ENCODE results near the gene FAM171A1.

FAM171A1 gene

GRCh38 chr10:15373199-15373598 is 2.1 kb upstream of the FAM171A1 start:
- no peak for DNase-seq

DNA sequence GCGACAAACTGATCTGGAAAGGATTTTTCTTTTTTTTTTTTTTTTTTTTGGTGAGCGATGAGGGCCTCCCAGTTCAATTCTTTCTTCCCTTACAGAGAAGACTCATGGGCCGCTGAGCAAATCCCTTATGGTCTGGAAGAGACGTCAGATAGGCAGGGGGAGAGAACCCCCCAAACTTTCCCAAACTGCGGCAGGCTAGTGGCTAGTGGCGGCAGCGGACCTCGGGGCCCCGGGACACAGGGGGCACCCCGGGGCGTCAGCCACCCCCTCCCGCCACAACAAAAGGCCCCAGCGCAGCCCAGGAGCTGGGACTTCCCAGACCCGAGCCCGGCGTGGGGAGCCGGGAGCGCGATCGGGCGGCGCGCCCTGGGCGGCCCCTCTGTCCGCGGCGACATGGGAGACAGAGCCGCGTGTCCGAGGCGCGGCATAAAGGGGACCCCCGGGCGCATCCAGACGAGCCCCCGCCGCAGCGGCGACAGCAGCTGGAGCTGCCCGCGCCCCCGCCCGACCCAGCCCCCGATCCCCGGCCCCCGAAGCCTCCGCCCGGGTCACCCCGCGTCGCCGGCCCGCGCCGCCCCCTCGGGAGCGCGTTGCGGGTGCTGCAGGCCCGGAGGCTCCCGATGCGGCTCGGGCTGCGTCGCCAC is 755 bp downstream of the FAM171A1 start:
- peak; percentile 14 for DNase-seq

DNA sequence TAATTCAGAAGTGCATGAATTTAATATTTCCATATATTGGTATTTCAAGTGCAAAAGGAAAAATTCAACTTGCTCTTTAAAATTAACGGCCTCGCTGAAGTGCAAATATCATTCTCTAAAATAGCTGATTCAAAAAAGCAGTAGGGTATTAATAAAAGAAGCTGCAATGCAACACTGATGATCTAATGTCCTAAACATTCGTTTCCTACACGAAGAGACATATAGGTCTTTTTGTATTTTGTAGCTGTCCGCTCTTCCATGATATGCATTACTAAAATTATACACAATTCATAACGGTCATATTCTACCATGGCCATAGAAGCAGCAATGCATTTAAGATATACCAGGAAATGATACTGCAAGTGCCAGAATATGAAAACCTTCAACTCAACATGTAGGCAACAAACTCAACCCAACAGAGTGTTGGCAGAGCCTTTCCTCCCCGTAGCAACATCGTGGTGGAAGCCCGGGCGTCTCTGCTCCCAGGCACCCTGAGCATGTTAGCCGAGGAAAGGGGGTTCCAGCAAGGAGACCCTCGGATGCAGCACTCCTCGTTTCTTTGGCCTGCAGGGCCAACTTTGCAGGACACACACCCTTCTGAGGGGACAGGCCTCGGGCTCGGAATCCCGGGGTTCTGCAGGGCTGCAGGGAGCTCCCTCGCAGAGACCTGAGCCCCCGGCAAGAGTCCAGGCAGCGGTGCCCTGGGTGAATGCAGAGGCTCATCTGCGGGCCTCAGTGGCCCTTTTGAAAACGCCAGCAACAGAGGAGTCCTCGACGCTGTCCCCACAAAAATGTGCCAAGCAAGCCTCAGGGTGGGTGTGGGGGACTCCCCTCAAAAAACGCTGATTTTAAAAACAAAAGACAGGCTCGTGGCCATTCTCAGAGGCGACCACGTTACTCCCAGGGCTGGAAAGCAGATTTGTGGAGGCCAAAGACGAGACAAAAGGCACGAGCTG is 1.6 kb downstream of the FAM171A1 start:
- no peak for DNase-seq

DNA sequence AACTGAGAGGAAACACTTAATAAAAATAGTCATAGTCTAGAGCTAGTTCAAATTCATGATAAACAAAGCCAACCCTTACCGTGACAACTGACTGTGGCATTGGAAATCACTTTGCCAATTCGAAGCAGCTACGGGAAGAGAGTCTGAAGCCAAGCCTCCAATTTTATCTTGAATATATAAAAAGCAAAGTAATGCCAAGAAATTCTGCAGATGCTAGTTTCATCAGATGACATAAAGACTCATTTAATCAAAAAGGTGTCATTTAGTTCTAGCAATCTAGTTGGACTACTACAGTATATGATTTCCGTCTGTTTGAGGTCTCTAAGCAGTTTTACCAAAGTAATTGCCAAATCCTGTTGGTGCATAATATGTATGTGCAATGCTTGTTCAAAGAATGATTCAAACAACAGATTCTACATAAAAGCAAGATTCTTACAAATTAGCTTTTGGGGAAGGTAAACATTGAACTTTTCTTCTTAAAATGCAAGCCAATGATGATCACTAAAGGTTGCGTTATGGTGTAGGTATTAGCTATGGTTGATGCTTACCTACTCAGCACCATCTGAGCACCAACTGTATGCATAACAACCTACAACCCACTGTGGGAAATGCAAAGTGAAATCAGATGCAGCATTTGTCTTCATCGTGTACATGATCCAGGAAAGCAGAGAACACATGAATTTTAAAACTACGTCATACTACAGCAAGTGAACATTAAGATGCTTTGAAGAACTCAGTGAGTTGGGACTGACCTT is 2.8 kb downstream of the FAM171A1 start:
- no peak for DNase-seq

DNA sequence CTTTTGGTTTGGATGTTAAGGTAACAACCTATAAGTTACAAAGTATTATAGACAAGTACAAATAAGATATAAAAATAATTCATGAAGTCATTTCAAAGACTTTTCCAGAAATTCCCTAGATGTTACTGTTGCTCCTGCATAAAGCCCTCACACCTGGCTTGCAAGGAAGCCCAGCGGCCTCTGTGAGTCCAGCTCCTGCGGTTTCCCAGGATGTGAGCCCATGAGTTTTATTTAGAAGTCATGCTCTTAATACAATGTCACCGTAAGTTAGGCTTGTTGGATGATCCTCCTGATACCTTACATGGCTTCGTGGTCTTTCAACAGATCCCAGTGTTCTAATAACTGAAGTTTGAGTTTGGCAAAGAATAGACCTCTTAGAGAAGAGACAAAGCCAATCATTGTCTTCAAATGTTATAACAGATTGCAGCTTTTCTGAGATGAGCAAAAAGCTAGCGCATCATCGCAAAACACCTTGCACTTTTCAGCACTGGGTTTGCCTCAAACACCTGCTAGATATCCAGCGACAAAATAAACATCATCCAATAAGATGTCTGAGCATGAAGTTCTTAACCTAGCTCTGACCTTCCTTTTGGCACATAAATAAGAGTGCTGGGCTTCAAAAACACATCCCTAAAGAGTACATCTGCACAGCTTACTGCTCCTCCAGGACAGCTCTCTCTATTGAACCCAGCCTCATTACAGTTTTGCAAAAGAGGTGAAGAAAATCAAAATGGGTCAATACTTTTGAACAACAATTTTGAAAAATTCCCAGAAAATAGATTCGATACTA is 3.6 kb downstream of the FAM171A1 start:
- no peak for DNase-seq

DNA sequence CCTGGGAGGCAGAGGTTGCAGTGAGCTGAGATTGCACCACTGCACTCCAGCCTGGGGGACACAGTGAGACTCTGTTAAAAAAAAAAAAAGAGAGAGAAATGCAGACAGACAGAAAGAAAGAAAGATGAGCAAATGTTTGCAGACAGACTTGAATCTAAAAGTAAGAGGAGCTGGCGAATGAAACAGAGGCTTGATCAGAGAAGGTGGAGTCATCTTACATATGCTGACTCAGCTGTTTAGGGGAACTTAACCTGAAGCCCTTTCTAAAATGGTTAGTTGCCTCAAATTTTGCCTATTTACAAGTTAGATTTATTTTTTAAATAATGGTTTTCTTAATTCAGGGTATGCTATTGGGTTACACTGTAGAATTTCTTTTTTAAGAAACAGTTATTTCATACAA is 5.4 kb downstream of the FAM171A1 start:
- no peak for DNase-seq

- DNase-seq, result no peak
These were observed 7.1 kb downstream of the FAM171A1 start for GRCh38 chr10:15364001-15364400.

- no peak for DNase-seq
These were observed 8.1 kb downstream of the FAM171A1 start for GRCh38 chr10:15363031-15363430.

DNA sequence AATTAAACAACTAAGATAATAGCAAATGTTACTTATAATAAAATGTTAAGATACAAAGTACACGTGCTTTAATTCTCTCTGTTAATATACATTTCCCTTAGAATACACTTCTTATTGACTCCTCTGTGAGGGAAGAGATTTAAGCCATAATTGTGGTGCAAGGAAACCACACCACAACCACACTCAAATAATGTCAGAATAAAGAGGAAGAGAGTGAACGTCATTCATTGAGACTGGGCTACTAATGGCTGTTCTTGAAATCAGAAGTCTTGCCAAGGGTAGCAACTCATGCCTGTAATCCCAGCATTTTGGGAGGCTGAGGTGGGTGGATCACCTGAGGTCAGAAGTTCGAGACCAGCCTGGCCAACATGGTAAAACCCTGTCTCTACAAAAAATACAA is 10.0 kb downstream of the FAM171A1 start:
- no peak for DNase-seq

GRCh38 chr10:15360566-15360965 is 10.5 kb downstream of the FAM171A1 start:
- no peak for DNase-seq

- DNase-seq, result no peak
These were observed 17.5 kb downstream of the FAM171A1 start for GRCh38 chr10:15353471-15354017.

GRCh38 chr10:15352836-15353235 is 18.3 kb downstream of the FAM171A1 start:
- DNase-seq, result no peak

GRCh38 chr10:15352201-15352600 is 18.9 kb downstream of the FAM171A1 start:
- no peak for DNase-seq

GRCh38 chr10:15351099-15351820 is 19.8 kb downstream of the FAM171A1 start:
- DNase-seq, result no peak

DNA sequence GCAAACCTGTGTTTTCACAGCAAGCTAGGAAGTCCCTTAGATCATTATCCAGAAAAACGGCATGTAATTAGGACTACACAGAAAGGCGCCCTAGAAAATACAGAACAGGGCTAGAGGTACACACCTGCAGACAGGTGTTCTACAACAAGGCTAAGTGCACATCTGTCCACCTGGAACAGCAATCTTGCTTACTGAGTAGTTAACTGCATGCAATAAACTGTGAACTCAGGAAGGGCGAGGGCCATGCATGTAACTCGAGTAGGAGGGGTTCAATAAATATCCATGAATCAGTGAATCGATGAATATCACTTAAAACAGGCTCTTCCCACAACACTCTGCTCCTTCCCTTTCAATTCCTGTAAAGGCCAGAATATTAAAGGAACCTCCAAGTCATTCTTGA is 22.0 kb downstream of the FAM171A1 start:
- no peak for DNase-seq

DNA sequence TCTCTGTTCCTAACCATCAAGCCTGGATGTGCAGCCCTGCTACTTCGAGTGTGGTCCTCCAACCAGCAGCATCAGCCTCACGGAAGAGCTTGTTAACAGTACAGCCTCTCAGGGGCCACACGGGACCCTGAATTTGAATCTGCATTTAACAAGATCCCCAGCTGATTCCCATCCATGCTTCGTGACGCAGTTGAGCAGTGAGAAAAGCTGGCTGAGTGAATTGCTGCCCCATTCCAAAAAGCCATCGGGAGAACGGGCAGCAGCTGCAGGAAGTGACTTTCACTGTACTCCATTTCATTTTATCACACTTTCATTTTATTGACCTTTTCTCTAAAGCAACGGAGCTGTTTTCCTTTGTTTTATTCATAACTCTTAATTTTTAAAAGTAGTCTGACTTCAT is 22.5 kb downstream of the FAM171A1 start:
- DNase-seq, result no peak

GRCh38 chr10:15347150-15347549 is 23.9 kb downstream of the FAM171A1 start:
- DNase-seq, result no peak

- DNase-seq, result no peak
These were observed 24.5 kb downstream of the FAM171A1 start for GRCh38 chr10:15346440-15347141.

DNA sequence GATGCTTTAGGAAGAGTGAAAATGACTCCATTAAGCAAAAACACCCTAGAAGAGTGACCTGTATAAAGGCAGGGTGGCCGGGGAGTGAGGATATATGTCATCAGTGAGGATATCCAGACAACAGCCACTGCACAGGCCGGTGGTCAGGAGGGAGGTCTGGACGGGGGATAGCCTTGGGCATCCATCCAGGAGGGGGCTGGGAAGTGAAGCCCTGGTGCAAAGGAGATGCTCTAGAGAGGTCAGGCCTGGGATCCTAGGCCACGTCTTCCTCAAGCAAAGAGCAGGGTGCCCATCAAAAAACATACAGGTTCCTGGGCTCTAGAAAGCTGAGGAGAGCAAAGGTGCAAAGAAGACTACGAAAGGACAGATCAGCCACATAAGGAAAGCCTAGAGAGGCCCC is 25.6 kb downstream of the FAM171A1 start:
- DNase-seq, result no peak

DNA sequence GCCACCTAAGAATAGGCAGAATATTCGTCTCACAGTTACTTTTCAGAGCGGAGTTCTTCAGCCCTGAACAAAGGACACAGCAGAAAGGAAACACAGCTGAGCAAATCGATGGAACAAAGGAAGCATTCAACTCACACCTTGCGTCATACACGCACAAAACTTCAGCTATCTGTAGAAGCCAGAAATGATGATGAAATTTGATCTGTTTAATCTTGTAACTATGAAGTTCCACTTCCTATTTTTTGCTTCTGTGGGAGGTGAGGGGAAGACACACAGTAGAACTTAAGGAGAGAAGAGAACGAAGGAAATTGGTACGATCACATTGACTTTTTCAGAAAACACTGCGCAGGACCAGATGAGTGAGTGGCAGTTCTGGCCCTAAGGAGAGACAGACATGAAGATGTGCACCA is 26.2 kb downstream of the FAM171A1 start:
- DNase-seq, result no peak

DNA sequence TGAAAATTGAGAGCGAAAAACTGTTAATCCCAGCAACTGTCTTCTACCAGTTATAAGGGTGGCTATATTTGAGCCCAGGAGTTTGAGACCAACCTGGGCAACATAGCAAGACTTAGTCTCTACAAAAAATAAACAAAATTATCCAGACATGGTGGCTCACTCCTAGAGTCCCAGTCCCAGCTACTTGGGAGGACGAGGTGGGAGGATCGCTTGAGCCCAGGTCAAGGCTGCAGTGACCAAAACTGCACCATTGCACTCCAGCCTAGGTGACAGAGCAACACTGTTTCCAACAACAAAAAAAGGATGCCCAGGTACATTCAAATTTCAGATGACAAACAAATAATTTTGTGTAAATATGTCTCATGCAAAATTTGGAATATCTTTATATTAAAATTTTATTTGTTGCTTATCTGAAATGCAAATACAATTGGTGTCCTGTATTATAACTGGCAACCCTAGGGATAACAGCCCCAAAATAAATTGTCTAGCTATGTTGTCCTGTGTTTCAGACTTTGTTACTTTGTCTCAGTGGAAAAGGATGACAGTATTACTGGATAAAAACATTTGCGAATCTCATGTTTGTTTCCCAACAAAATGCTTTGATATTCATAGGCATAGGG is 26.7 kb downstream of the FAM171A1 start:
- DNase-seq, result no peak
